H9 (cell line): ENCODE data around the gene RHBDD2. TPM values are rescaled to one million over a fixed set of nuclear protein-coding genes. Genes with fewer than 3 reads are reported as not detected.

Experiments used
- DNase-seq: peaks from one replicate; pipeline ENCODE4 v3.0.0-alpha.2; 2017
- H2AFZ ChIP-seq: one replicate; pipeline ENCODE4 v1.6.1; 2013; ENCODE audit warnings: mild to moderate bottlenecking, low read length, control low read depth, moderate library complexity
- H2AK5ac ChIP-seq: 2 replicates; pipeline ENCODE4 v1.6.1; 2013; ENCODE audit warnings: low read length, control low read depth, mixed read lengths; ENCODE audit not compliant: insufficient read length
- H2BK120ac ChIP-seq: one replicate; pipeline ENCODE4 v1.6.1; 2013; ENCODE audit warnings: low read depth, mild to moderate bottlenecking, low read length, control low read depth, inconsistent platforms; ENCODE audit not compliant: poor library complexity, severe bottlenecking
- H2BK12ac ChIP-seq: 2 replicates; pipeline ENCODE4 v1.6.1; 2013; ENCODE audit warnings: low read length, control low read depth, mixed read lengths, low read depth; ENCODE audit not compliant: insufficient read length
- H2BK15ac ChIP-seq: 2 replicates; pipeline ENCODE4 v1.6.1; 2013; ENCODE audit warnings: low read depth, low read length, control low read depth
- H2BK20ac ChIP-seq: one replicate; pipeline ENCODE4 v1.6.1; 2013; ENCODE audit warnings: low read depth, mild to moderate bottlenecking, low read length, control low read depth, inconsistent platforms; ENCODE audit not compliant: poor library complexity, severe bottlenecking
- H2BK5ac ChIP-seq: 2 replicates; pipeline ENCODE4 v1.6.1; 2013; ENCODE audit warnings: low read length, control low read depth, mixed read lengths; ENCODE audit not compliant: insufficient read length
- H3K14ac ChIP-seq: 2 replicates; pipeline ENCODE4 v1.6.1; 2013; ENCODE audit warnings: low read length, control low read depth; ENCODE audit not compliant: insufficient read depth
- H3K18ac ChIP-seq: 2 replicates; pipeline ENCODE4 v1.6.1; 2013; ENCODE audit warnings: low read depth, mild to moderate bottlenecking, mixed read lengths, low read length, control low read depth; ENCODE audit not compliant: insufficient read length
- H3K23ac ChIP-seq: 2 replicates; pipeline ENCODE4 v1.6.1; 2013; ENCODE audit warnings: low read length, control low read depth, mixed read lengths, low read depth; ENCODE audit not compliant: insufficient read length
- H3K23me2 ChIP-seq: 2 replicates; pipeline ENCODE4 v1.6.1; 2013; ENCODE audit warnings: low read depth, mild to moderate bottlenecking, mixed read lengths, low read length, control low read depth; ENCODE audit not compliant: insufficient read length, poor library complexity, severe bottlenecking
- H3K27ac ChIP-seq: 2 replicates; pipeline ENCODE4 v1.5.1; 2013; ENCODE audit warnings: low read length, control low read depth, mixed read lengths, low read depth; ENCODE audit not compliant: insufficient read length
- H3K27me3 ChIP-seq: 2 replicates; pipeline ENCODE4 v1.6.1; 2013; ENCODE audit warnings: low read length, control low read depth, inconsistent platforms; ENCODE audit not compliant: insufficient read depth
- H3K4ac ChIP-seq: 2 replicates; pipeline ENCODE4 v1.6.1; 2013; ENCODE audit warnings: low read depth, mild to moderate bottlenecking, control low read depth, inconsistent platforms, low read length, moderate library complexity
- H3K4me1 ChIP-seq: 2 replicates; pipeline ENCODE4 v1.6.1; 2013; ENCODE audit warnings: low read length, control low read depth, inconsistent platforms; ENCODE audit not compliant: insufficient read depth
- H3K4me2 ChIP-seq: 2 replicates; pipeline ENCODE4 v1.6.1; 2013; ENCODE audit warnings: low read length, control low read depth, mixed read lengths; ENCODE audit not compliant: insufficient read length, insufficient read depth
- H3K56ac ChIP-seq: 2 replicates; pipeline ENCODE4 v1.6.1; 2013; ENCODE audit warnings: low read depth, mild to moderate bottlenecking, mixed read lengths, low read length, control low read depth; ENCODE audit not compliant: insufficient read length
- H3K79me1 ChIP-seq: 2 replicates; pipeline ENCODE4 v1.6.1; 2013; ENCODE audit warnings: low read depth, mild to moderate bottlenecking, moderate library complexity, low read length, control low read depth, inconsistent platforms; ENCODE audit not compliant: insufficient read depth, poor library complexity, severe bottlenecking
- H3K79me2 ChIP-seq: 2 replicates; pipeline ENCODE4 v1.6.1; 2013; ENCODE audit warnings: low read length, control low read depth, inconsistent platforms; ENCODE audit not compliant: insufficient read depth
- H3K9ac ChIP-seq: 2 replicates; pipeline ENCODE4 v1.6.1; 2013; ENCODE audit warnings: low read length, control low read depth, mixed read lengths; ENCODE audit not compliant: insufficient read length; ENCODE audit errors: extremely low read depth
- H3K9me3 ChIP-seq: one replicate; pipeline ENCODE4 v1.6.1; 2013; ENCODE audit warnings: low read depth, low read length, inconsistent platforms; ENCODE audit not compliant: control insufficient read depth
- H3T11ph ChIP-seq: one replicate; pipeline ENCODE4 v1.6.1; 2013; ENCODE audit warnings: mild to moderate bottlenecking, low read length, control low read depth, inconsistent platforms
- H4K20me1 ChIP-seq: one replicate; pipeline ENCODE4 v1.6.1; 2013; ENCODE audit not compliant: control insufficient read depth, insufficient read length, insufficient read depth
- H4K5ac ChIP-seq: 2 replicates; pipeline ENCODE4 v1.6.1; 2013; ENCODE audit warnings: low read depth, mild to moderate bottlenecking, mixed read lengths, low read length, control low read depth; ENCODE audit not compliant: insufficient read length
- H4K8ac ChIP-seq: replicated peaks from 2 replicates; pipeline ENCODE4 v1.6.1; 2013; ENCODE audit warnings: low read length, control low read depth, mixed read lengths, low read depth; ENCODE audit not compliant: insufficient read length
- H4K91ac ChIP-seq: 2 replicates; pipeline ENCODE4 v1.6.1; 2013; ENCODE audit warnings: low read depth, mild to moderate bottlenecking, moderate library complexity, mixed read lengths, low read length, control low read depth; ENCODE audit not compliant: insufficient read length
- H3K27ac Mint-ChIP-seq, 3 experiments: 2 replicates in 2 of 3; 3 replicates in 1 of 3; pipeline ENCODE4 v1.8.0; 2020 to 2021; ENCODE audit warnings: mixed read lengths in 3 of 3, mild to moderate bottlenecking in 1 of 3, moderate library complexity in 1 of 3
- H3K27me3 Mint-ChIP-seq: 2 replicates; pipeline ENCODE4 v1.8.0; 2021; ENCODE audit warnings: low read depth, mild to moderate bottlenecking, moderate library complexity, mixed read lengths
- H3K36me3 Mint-ChIP-seq, 3 experiments: 2 replicates in 2 of 3; 3 replicates in 1 of 3; pipeline ENCODE4 v1.8.0; 2020 to 2021; ENCODE audit warnings: low read depth in 3 of 3, mixed read lengths in 3 of 3; ENCODE audit not compliant: insufficient read depth in 1 of 3
- H3K4me1 Mint-ChIP-seq, 2 experiments: 2 replicates each; pipeline ENCODE4 v1.8.0; 2020; ENCODE audit warnings: mixed read lengths in 2 of 2
- H3K4me3 Mint-ChIP-seq, 2 experiments: 2 replicates in 1 of 2; 3 replicates in 1 of 2; pipeline ENCODE4 v1.8.0; 2020 to 2021; ENCODE audit warnings: mild to moderate bottlenecking in 2 of 2, mixed read lengths in 2 of 2, moderate library complexity in 1 of 2
- H3K9me3 Mint-ChIP-seq, 2 experiments: 2 replicates in 1 of 2; 3 replicates in 1 of 2; pipeline ENCODE4 v1.8.0; 2020; ENCODE audit warnings: mild to moderate bottlenecking in 2 of 2, mixed read lengths in 2 of 2, moderate library complexity in 1 of 2
- WGBS: extraction: QIAGEN DNeasy Blood & Tissue Kit; methylation state at CpG from one replicate; pipeline ENCODE4 v1.1.7; 2013; ENCODE audit warnings: missing lambda C conversion rate, low lambda C conversion rate, mixed read lengths; ENCODE audit not compliant: insufficient read length; ENCODE audit errors: extremely low coverage; 5-methylcytosine and 5-hydroxymethylcytosine counted together
- total RNA-seq: library from RNA; stranded (reverse); gene quantifications from 2 replicates; pipeline ENCODE4 v1.2.1, GENCODE V29; 2021
- TF ChIP-seq, protein P1 (sequence below): fragments of 200-600 bp; sonication (generic); conservative IDR thresholded peaks from 3 replicates; pipeline ENCODE4 v1.8.0; 2021; ENCODE audit warnings: antibody characterized with exemption, mild to moderate bottlenecking

Gene RHBDD2
- total RNA-seq, 1 experiment from 2014 or later, result 30.0 TPM

DNA sequence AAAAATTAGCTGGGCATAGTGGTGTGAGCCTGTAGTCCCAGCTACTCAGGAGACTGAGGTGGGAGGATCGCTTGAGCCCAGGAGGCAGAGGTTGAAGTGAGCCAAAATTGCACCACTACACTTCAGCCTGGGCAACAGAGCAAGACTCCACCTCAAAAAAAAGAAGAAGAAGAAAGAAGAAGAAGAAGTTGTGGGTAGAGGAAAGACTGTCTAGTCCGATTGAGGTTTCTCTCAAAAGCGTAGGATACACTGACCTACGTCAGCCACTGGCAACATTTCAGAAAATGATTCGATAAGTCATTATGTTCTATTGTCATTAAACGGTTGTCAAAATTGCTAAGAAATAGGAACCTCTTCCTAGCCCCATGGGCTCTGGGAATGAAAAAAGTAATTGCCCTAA lies 22.3 kb upstream of the RHBDD2 start:
- Histone ChIP-seq H3K18ac (no peak overlapping the region), H4K20me1 (no peaks in the 10 kb centered on the region), H2BK120ac (no peak overlapping the region), H3K14ac (no peak overlapping the region), H3K4ac (no peak overlapping the region), H3K23me2 (no peaks in the 10 kb centered on the region), H3T11ph (no peak overlapping the region), H3K79me2 (no peaks in the 10 kb centered on the region), H2BK12ac (no peak overlapping the region), H4K5ac (no peak overlapping the region), H3K27ac (no peak overlapping the region), H3K79me1 (no peaks in the 10 kb centered on the region), H3K9me3 (no peaks in the 10 kb centered on the region), H3K9ac (no peak overlapping the region), H3K27me3 (no peaks in the 10 kb centered on the region), H2BK20ac (no peak overlapping the region), H2BK5ac (no peak overlapping the region), H2AFZ (no peak overlapping the region), H3K23ac (no peak overlapping the region), H4K91ac (no peak overlapping the region), H2AK5ac (no peak overlapping the region), H3K4me2 (no peak overlapping the region), H4K8ac (no peak overlapping the region), H2BK15ac (no peak overlapping the region), H3K56ac (no peak overlapping the region), H3K4me1 (no peaks in the 10 kb centered on the region)
- DNase-seq, result no peak
- no peaks in the 10 kb centered on the region; a peak in 1 of 7 replicates for H3K36me3 Mint-ChIP-seq
- TF ChIP-seq, protein P1, sequence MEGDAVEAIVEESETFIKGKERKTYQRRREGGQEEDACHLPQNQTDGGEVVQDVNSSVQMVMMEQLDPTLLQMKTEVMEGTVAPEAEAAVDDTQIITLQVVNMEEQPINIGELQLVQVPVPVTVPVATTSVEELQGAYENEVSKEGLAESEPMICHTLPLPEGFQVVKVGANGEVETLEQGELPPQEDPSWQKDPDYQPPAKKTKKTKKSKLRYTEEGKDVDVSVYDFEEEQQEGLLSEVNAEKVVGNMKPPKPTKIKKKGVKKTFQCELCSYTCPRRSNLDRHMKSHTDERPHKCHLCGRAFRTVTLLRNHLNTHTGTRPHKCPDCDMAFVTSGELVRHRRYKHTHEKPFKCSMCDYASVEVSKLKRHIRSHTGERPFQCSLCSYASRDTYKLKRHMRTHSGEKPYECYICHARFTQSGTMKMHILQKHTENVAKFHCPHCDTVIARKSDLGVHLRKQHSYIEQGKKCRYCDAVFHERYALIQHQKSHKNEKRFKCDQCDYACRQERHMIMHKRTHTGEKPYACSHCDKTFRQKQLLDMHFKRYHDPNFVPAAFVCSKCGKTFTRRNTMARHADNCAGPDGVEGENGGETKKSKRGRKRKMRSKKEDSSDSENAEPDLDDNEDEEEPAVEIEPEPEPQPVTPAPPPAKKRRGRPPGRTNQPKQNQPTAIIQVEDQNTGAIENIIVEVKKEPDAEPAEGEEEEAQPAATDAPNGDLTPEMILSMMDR, result no peak
- no peaks in the 10 kb centered on the region for H3K4me1 Mint-ChIP-seq
- no peaks in the 10 kb centered on the region for H3K27me3 Mint-ChIP-seq
- H3K27ac Mint-ChIP-seq, result no peak overlapping the region
- H3K4me3 Mint-ChIP-seq, result no peak overlapping the region
- H3K9me3 Mint-ChIP-seq, result no peaks in the 10 kb centered on the region; a peak in 1 of 5 replicates
- WGBS, result no CpG with 5 or more reads among the region's 6 CpGs
